A673 (cell line): ENCODE measurements around the gene DFFB. TPM values are rescaled to one million over a fixed set of nuclear protein-coding genes. Genes with fewer than 3 reads are reported as not detected.

Experiments
- BruUV-seq: library from RNA; stranded (reverse); fragments of 400-500 nt; replicated peaks from 2 replicates; lab custom pipeline; 2021; lab: Mats Ljungman, UMichigan
- CTCF ChIA-PET: fragments of 300-600 bp; sonication (Branson Sonifier 250); formaldehyde crosslinking; loops from one replicate; lab custom pipeline; 2022; ENCODE audit warnings: antibody characterized with exemption; lab: Charles Lee
- POLR2A ChIA-PET: fragments of 300-600 bp; sonication (Branson Sonifier 250); formaldehyde crosslinking; loops from one replicate; lab custom pipeline; 2022; ENCODE audit warnings: antibody characterized with exemption; ENCODE audit not compliant: low non-redundant PET; lab: Charles Lee
- DNase-seq: peaks from one replicate; pipeline ENCODE4 v3.0.0-alpha.2; 2015; ENCODE audit warnings: low spot score
- H3K27ac ChIP-seq: fragments of 200-600 bp; sonication (generic); 2 replicates; pipeline ENCODE4 v1.5.1; 2016; ENCODE audit warnings: mixed run types, low read depth, mild to moderate bottlenecking, mixed read lengths, antibody characterized with exemption, low read length; ENCODE audit not compliant: poor library complexity, severe bottlenecking
- H3K27me3 ChIP-seq: fragments of 200-600 bp; sonication (generic); replicated peaks from 2 replicates; pipeline ENCODE4 v1.6.1; 2017; ENCODE audit warnings: mixed run types, low read depth, mild to moderate bottlenecking, mixed read lengths, antibody characterized with exemption, low read length; ENCODE audit not compliant: insufficient read depth, poor library complexity
- H3K36me3 ChIP-seq: fragments of 200-600 bp; sonication (generic); 2 replicates; pipeline ENCODE4 v1.6.1; 2016; ENCODE audit warnings: mixed run types, mild to moderate bottlenecking, mixed read lengths, antibody characterized with exemption, low read length; ENCODE audit not compliant: insufficient read depth, poor library complexity, severe bottlenecking
- H3K4me1 ChIP-seq: fragments of 200-600 bp; sonication (generic); 2 replicates; pipeline ENCODE4 v1.6.1; 2017; ENCODE audit warnings: mixed run types, mild to moderate bottlenecking, mixed read lengths, antibody characterized with exemption, low read length; ENCODE audit not compliant: insufficient read depth, poor library complexity, severe bottlenecking
- H3K4me3 ChIP-seq: fragments of 200-600 bp; sonication (generic); 2 replicates; pipeline ENCODE4 v1.5.1; 2016; ENCODE audit warnings: low read depth, mixed run types, mild to moderate bottlenecking, mixed read lengths, low read length; ENCODE audit not compliant: poor library complexity, severe bottlenecking
- H3K9me3 ChIP-seq: fragments of 200-600 bp; sonication (generic); 2 replicates; pipeline ENCODE4 v1.6.1; 2016; ENCODE audit warnings: mixed run types, low read depth, mild to moderate bottlenecking, mixed read lengths, antibody characterized with exemption, low read length; ENCODE audit not compliant: poor library complexity, severe bottlenecking
- EZH2 ChIP-seq: fragments of 200-600 bp; sonication (generic); IDR thresholded peaks from 2 replicates; pipeline ENCODE4 v1.6.1; 2017; ENCODE audit warnings: borderline replicate concordance, low read depth, mild to moderate bottlenecking, mixed read lengths, antibody characterized with exemption, low read length; ENCODE audit not compliant: poor library complexity, severe bottlenecking
- intact Hi-C: fragments of 100-400 bp; cut with micrococcal nuclease; formaldehyde crosslinking; loops from one replicate; pipeline ENCODE4 v1.10.0; 2022; ENCODE audit not compliant: unreplicated experiment
- total RNA-seq: library from RNA; stranded (reverse); gene quantifications from 2 replicates; pipeline ENCODE4 v1.2.3, GENCODE V29; 2021
- TF ChIP-seq, protein P1 (sequence below): fragments of 300-800, 200-600 bp; sonication (generic); conservative IDR thresholded peaks from 2 replicates; pipeline ENCODE4 v1.5.1; 2017; ENCODE audit warnings: low read depth, mild to moderate bottlenecking, antibody characterized with exemption, low read length, moderate library complexity, mixed read lengths

The DFFB gene
- total RNA-seq, 1 experiment from 2014 or later, result 8.9 TPM

GRCh38 chr1:3911981-3912808 is 54.9 kb downstream of the DFFB start:
- Histone ChIP-seq H3K27ac (no peak overlapping the region), H3K36me3 (no peaks in the 10 kb centered on the region), H3K27me3 (peaks cover 5% of the 10 kb centered on the region), H3K4me3 (no peak overlapping the region), H3K4me1 (peaks cover 6% of the 10 kb centered on the region), H3K9me3 (no peaks in the 10 kb centered on the region)
- ChIA-PET POLR2A (no interaction called here), CTCF (no interaction called here)
- no TSS peak for BruUV-seq
- DNase-seq, result no peak
- no peak for TF ChIP-seq EZH2
- TF ChIP-seq, protein P1, sequence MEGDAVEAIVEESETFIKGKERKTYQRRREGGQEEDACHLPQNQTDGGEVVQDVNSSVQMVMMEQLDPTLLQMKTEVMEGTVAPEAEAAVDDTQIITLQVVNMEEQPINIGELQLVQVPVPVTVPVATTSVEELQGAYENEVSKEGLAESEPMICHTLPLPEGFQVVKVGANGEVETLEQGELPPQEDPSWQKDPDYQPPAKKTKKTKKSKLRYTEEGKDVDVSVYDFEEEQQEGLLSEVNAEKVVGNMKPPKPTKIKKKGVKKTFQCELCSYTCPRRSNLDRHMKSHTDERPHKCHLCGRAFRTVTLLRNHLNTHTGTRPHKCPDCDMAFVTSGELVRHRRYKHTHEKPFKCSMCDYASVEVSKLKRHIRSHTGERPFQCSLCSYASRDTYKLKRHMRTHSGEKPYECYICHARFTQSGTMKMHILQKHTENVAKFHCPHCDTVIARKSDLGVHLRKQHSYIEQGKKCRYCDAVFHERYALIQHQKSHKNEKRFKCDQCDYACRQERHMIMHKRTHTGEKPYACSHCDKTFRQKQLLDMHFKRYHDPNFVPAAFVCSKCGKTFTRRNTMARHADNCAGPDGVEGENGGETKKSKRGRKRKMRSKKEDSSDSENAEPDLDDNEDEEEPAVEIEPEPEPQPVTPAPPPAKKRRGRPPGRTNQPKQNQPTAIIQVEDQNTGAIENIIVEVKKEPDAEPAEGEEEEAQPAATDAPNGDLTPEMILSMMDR, result no peak
- intact Hi-C loops, result no loop called here

- no peak for TF ChIP-seq EZH2
Measured at GRCh38 chr1:3912809-3913685, 55.8 kb downstream of the DFFB start.

DNA sequence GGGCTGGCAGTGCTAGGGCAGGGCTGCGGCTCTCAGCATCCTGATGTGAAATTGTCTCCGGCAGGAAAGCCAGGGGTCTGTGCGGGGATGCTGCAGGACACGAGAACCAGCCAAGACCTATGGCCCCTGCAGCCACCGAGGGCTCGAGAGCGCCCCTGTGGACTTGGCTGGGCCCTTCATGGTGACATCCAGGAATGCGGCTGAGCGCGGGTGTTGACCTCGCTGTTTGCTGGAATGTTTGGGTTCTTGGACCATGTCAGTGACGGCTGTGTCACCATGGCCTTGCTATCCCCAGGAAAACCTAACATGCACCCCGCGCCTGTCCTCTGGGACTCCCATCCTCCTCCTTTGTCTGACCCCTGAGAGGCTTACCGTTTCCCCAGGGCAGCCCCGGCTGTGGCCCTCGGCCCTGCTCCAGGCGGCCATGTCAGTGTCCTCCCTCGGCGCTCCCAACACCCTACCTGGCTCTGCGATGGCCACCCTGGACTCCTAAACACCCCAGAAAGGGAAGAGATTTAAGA is 57.1 kb downstream of the DFFB start:
- intact Hi-C loops, result no loop called here
- POLR2A ChIA-PET, result no interaction called here
- Histone ChIP-seq H3K27ac (no peak overlapping the region), H3K27me3 (peaks cover 13% of the 10 kb centered on the region), H3K4me3 (no peak overlapping the region), H3K9me3 (no peaks in the 10 kb centered on the region), H3K36me3 (no peaks in the 10 kb centered on the region), H3K4me1 (peaks cover 6% of the 10 kb centered on the region)
- BruUV-seq, result no TSS peak
- CTCF ChIA-PET, result no interaction called here
- TF ChIP-seq, protein P1, result no peak
- TF ChIP-seq EZH2, result no peak
- DNase-seq, result no peak

More at GRCh38 chr1:3912809-3913685, 55.8 kb downstream of the DFFB start:
- no peaks in the 10 kb centered on the region for H3K9me3 ChIP-seq
- BruUV-seq, result no TSS peak
- no peak for DNase-seq
- H3K27me3 ChIP-seq, result peaks cover 13% of the 10 kb centered on the region
- ChIA-PET CTCF (no interaction called here), POLR2A (no interaction called here)
- no peaks in the 10 kb centered on the region for H3K36me3 ChIP-seq
- H3K4me1 ChIP-seq, result peaks cover 6% of the 10 kb centered on the region
- intact Hi-C loops, result no loop called here
- H3K4me3 ChIP-seq, result no peak overlapping the region
- H3K27ac ChIP-seq, result no peak overlapping the region
